ENCODE data around the gene PRCD. TPM values are rescaled to one million over a fixed set of nuclear protein-coding genes. Genes with fewer than 3 reads are reported as not detected.
A peak's percentile ranks its signal among the peaks of the same experiment; 100 is the strongest.

PRCD gene
- total RNA-seq, 4 donors from 2014 or later, result 0.26 to 13.4 (median 0.69) TPM; not detected in 1

DNA sequence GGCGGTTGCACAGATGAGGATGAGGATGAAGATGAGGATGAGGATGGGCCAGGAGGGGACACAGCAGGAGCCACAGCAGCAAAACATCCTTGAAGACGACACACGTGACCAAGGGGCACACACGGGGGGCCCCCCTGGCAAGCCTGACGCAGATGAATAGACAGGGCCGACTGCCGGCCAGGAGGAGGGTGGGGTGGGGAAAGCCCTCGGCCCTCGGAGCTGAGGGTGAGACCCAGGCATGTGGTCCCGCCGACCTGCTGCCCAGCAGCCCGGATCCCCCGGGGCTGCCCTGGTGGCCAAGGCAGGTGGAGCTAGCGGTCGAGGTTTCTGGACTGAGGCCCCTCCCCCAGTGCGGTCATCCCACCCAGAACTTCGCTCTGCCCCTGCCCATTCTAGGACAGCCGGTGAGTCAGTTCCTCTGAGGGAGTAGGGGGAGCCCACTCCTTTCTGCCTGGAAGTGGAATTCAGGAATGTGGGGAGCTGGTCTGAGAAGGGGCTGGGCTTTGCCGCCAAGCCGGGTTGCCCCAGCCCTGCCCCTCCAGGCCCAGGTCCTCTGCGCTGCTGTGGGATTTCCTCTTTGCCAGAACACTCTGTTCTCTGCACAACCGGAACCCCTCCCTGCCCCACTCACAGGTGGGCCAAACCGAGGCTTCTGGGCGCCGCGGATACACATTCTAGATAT lies 12.3 kb upstream of the PRCD start:
- peak; percentile 81 to 86 for DNase-seq

GRCh38 chr17:76528156-76528527 lies 11.7 kb upstream of the PRCD start:
- intact Hi-C loops (cut with DNase I; ENCODE audit: low total_unique reads), result no loop called here
- TF ChIP-seq POLR2A (IDR thresholded peaks at IDR 0.05), result no peak
- TF ChIP-seq CTCF (IDR thresholded peaks at IDR 0.05), result no peak
- DNase-seq, result peak in 1 of 2 donors; percentile 54
- H3K4me1 ChIP-seq, result peaks cover 0 to 16% of the 10 kb centered on the region in 2 donors
- H3K27me3 ChIP-seq, result no peaks in the 10 kb centered on the region
- peak overlapping the region; percentile 94 to 95 for H3K27ac ChIP-seq
- no peaks in the 10 kb centered on the region for H3K36me3 ChIP-seq
- no peaks in the 10 kb centered on the region for H3K9me3 ChIP-seq
- no peak overlapping the region for H3K4me3 ChIP-seq

More for the DNA sequence above, 12.3 kb upstream of the PRCD start:
- H3K4me1 ChIP-seq, result peaks cover 0 to 16% of the 10 kb centered on the region in 2 donors
- intact Hi-C loops (cut with DNase I; ENCODE audit: low total_unique reads), result no loop called here
- H3K36me3 ChIP-seq, result no peaks in the 10 kb centered on the region
- H3K9me3 ChIP-seq, result no peaks in the 10 kb centered on the region
- peak overlapping the region in 1 of 2 donors; percentile 2 for H3K4me3 ChIP-seq
- no peaks in the 10 kb centered on the region for H3K27me3 ChIP-seq
- peak in 3 of 4 experiments; percentile 16 to 70 (median 41) for TF ChIP-seq CTCF (IDR thresholded peaks at IDR 0.05)
- TF ChIP-seq POLR2A (IDR thresholded peaks at IDR 0.05), result peak; percentile 49 to 66
- peak overlapping the region; percentile 94 to 95 for H3K27ac ChIP-seq

GRCh38 chr17:76528528-76529223 lies 11.2 kb upstream of the PRCD start:
- peak; percentile 62 for DNase-seq
- TF ChIP-seq POLR2A (IDR thresholded peaks at IDR 0.05) (no peak), CTCF (IDR thresholded peaks at IDR 0.05) (peak in 1 of 4 experiments; percentile 26)
- intact Hi-C loops (cut with DNase I; ENCODE audit: low total_unique reads), result no loop called here
- H3K4me1 ChIP-seq, result peaks cover 0 to 16% of the 10 kb centered on the region in 2 donors
- peak overlapping the region in 1 of 2 donors; percentile 6 for H3K4me3 ChIP-seq
- H3K27ac ChIP-seq, result peak overlapping the region; percentile 94 to 95
- H3K9me3 ChIP-seq, result no peaks in the 10 kb centered on the region
- no peaks in the 10 kb centered on the region for H3K27me3 ChIP-seq
- H3K36me3 ChIP-seq, result no peaks in the 10 kb centered on the region

DNA sequence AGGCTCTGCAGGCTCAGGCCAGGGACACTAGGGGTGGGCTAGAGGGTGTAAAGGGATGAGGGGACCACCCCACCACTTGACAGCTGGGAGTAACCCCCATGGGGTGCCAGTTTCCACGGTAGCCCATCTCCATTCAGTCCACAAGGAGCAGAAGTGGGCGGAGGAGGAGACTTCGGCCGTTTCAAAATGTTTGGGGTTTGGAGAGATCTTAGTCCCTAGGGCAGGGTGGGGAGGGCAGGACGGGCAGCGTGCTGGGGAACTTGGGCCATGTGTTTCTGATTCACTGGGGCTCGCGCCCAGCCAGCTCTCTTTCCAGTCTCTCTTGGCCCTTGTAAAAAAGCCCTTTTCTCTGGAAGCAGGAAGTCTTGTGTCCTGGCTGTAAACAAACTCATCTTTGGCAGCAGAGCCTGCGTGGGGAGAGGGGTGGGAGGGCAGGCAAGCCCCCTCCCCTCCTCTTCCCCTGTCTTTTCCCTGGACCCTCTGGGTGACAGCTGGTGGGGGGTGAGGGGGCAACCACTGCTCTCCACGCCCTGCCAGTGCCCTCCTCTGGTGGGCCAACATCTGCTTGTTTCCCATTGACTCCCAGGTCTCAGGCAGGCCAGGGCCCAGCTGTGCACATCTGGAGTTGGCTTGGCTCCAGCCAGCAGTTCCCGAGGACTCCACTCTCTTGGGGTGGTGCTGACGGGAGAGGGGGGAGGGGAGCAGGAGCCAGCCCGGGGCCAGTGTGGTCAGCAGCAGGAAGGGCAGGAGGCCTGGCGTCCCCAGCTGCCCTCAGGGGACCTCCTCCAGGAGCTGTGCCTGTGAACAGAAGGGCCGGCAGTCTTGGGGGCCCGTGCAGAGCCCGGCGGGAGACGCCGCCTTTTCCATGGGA lies 10.4 kb upstream of the PRCD start:
- peak; percentile 88 to 89 for DNase-seq
- no peak for TF ChIP-seq POLR2A (IDR thresholded peaks at IDR 0.05)
- peak in 1 of 4 experiments; percentile 2 for TF ChIP-seq CTCF (IDR thresholded peaks at IDR 0.05)
- Histone ChIP-seq H3K27ac (peak overlapping the region; percentile 94 to 95), H3K4me1 (peaks cover 0 to 16% of the 10 kb centered on the region in 2 donors), H3K36me3 (no peaks in the 10 kb centered on the region), H3K9me3 (no peaks in the 10 kb centered on the region), H3K27me3 (no peaks in the 10 kb centered on the region), H3K4me3 (peak overlapping the region in 1 of 2 donors; percentile 6)
- intact Hi-C loops (cut with DNase I; ENCODE audit: low total_unique reads), result no loop called here
